Regular cardiac myocyte (primary cell): ENCODE data around the gene AGAP9. TPM values are rescaled to one million over a fixed set of nuclear protein-coding genes. Genes with fewer than 3 reads are reported as not detected.

Experiments
- total RNA-seq: library from RNA; depleted of rRNA; stranded (reverse); fragments of >200 nt; gene quantifications from 2 replicates; pipeline ENCODE4 v1.2.3, GENCODE V29; 2014

The AGAP9 gene
- 1.5 and 2.8 TPM in 2 replicates for total RNA-seq

DNA sequence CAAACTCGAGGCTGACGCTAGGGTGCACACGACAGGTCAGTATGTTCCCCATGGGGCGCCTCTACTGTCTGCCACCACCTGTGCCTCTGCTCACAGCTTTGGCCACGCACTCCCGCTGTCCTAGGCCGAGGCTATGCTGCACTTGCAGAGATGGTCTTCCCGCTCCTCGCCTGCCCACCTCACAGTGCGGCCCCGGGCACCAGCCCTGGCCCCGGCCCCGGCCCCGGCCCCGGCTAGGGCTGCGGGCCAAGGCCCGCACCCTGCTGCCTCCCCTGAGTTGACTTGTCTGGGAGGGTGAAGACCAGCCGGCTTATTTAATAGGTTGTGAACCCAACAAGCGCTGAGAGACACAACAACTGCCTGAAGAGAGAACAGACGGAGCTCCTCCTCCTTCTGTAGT is at the start of gene AGAP9:
Gene AGAP9, minus strand, starts transcription at position 164 of the 400 bp plus-strand sequence. Its CDS starts 112 bp downstream, at position 52.

DNA sequence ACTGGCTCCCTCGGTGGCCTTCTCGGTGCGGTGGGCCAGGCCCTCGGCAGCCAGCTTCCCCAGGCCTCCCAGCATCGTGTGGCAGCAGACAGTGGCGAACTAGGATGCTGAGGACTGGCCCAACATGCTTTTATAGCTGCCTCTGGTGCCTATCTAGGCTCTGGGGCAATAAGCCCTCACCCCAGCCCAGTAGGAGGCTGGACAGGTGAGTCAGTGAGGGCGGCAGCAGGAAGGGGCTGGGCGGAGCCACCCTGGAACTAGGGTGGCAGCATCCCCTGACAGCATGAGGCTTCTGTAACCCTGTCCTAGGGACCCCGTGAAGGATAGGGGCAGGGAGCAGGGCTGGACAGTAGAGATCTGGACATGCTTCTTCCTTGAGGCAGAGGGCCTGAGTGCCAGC is 31.8 kb downstream of the AGAP9 start, which contains the start of gene FAM25G:
Gene FAM25G, minus strand, starts transcription at position 101 of the 400 bp plus-strand sequence. Its CDS starts 26 bp downstream, at position 75.

DNA sequence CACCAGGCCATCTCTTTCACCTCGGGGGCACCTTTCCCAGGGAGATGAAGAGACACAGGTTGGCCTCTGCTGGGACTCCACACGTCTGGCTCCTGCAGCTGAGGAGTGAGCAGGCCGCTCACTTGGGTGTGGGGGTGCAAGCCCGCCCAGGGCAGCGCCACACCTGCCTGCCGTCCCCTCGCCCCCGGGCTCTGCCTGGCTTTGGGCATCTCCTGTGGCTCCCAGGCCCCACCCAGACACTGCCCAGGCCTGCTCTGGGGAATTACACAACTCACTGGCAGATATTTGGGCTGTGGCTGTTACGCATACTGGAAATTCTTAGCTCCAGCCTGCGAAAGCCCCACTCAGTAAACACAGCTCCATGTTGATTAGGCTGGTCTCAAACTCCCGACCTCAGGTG is 39.5 kb downstream of the AGAP9 start, which contains the start of gene ANXA8:
Gene ANXA8, minus strand, starts transcription at position 193 of the 400 bp plus-strand sequence. Its CDS starts 182 bp downstream, at position 11.

Other genes with a start within 250 kb of the AGAP9 start
- gene GDF10, start 223.4 kb downstream of the AGAP9 start, total RNA-seq, result 0.19 and 2.0 TPM in 2 replicates
- gene GDF2, start 201.2 kb downstream of the AGAP9 start, total RNA-seq, result under 0.01 TPM in 1 of 2 replicates, not detected in the other
- gene RBP3, start 175.3 kb downstream of the AGAP9 start, total RNA-seq, result not detected in 2 replicates
- gene ZNF488, start 139.3 kb downstream of the AGAP9 start, total RNA-seq, result 0.19 TPM in 1 of 2 replicates, not detected in the other
- gene ANXA8, start 39.5 kb downstream of the AGAP9 start, total RNA-seq, result 0.19 and 0.28 TPM in 2 replicates
- gene FAM25G, start 31.9 kb downstream of the AGAP9 start, total RNA-seq, result not detected in 2 replicates
- under 0.01 and 0.28 TPM in 2 replicates for gene SYT15B, start 240.0 kb upstream of the AGAP9 start, total RNA-seq